ENCODE data around the gene MACROD2. TPM values are rescaled to one million over a fixed set of nuclear protein-coding genes. Genes with fewer than 3 reads are reported as not detected.
A peak's percentile ranks its signal among the peaks of the same experiment; 100 is the strongest.
"Not testable (repeated sequence)": the region's sequence is repeated elsewhere in the genome, so short reads cannot be mapped to it uniquely, and the experiment has no call there.

The MACROD2 gene
- total RNA-seq, 1 experiment from 2014 or later = 0.86 TPM

GRCh38 chr20:14951707-14952418, 956.5 kb downstream of the MACROD2 start:
- DNase-seq (ENCODE audit: low read depth) = peak; percentile 15

- no peak for DNase-seq (ENCODE audit: low read depth)
Observed at GRCh38 chr20:14953736-14954135, 958.4 kb downstream of the MACROD2 start.

DNA sequence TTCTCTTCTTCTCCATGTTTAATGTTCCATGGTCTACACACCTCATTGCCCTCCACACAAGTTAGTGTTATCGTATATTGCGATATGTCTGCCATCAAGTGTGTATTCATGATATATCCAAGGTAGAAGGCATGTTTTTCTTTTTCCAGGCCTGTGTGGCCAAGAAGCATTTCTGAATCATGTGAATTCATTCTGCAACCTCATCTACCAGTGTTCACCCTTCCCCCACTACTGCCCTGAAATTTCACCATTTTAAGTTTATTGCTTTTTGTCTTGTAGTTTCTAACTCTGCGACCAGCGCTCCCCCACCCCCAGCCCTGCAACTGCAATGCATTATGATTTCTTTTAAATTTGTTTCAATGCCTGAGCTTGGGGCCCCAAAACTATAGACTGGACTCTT, 960.1 kb downstream of the MACROD2 start:
- no peak for DNase-seq (ENCODE audit: low read depth)

- no peak for DNase-seq (ENCODE audit: low read depth)
Observed at GRCh38 chr20:14956026-14956425, 960.7 kb downstream of the MACROD2 start.

DNA sequence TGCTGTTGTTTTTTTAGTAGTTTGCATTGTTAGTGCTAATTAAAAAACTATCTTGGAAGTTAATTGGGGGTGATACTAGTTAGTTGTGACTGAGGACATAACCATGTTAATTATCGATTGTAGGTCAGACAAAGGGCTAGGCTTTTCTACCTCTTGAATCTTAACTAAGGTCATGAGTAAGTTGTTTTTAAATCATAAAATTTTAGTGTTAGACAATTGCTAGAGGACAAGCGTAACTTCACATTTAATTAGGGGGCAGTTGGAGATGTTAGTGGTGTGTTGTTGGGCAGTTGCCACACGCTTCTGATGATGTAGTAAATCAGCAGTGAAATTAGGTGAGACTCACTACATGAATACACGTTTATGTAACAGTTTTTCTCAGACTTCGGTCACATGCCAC, 961.2 kb downstream of the MACROD2 start:
- no peak for DNase-seq (ENCODE audit: low read depth)

- no peak for DNase-seq (ENCODE audit: low read depth)
Observed at GRCh38 chr20:14957402-14957801, 962.1 kb downstream of the MACROD2 start.

DNA sequence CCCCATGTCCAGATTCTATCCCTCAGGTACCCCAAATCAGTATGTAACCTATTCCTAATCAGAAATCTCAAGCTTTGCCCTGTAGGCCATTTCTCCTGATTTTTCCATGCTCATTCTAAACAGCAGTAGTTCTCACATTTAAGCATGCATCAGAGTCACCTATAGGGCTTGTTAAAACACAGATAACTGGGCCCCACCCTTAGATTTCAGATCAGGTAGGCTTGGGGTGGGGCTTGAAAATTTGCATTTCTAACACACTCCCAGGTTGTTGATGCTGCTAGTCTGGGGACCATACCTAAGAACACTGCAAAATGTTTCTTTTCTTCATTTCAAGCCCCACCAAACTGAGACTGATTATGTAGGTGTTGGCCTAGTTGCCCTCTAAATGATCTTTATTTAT, 963.3 kb downstream of the MACROD2 start:
- DNase-seq (ENCODE audit: low read depth) = no peak

- DNase-seq (ENCODE audit: low read depth) = no peak
Observed at GRCh38 chr20:14959506-14960475, 964.5 kb downstream of the MACROD2 start.

- DNase-seq (ENCODE audit: low read depth) = no peak
Observed at GRCh38 chr20:14960831-14961230, 965.5 kb downstream of the MACROD2 start.

- DNase-seq (ENCODE audit: low read depth) = peak; percentile 28
Observed at GRCh38 chr20:14963262-14963663, 967.9 kb downstream of the MACROD2 start.

DNA sequence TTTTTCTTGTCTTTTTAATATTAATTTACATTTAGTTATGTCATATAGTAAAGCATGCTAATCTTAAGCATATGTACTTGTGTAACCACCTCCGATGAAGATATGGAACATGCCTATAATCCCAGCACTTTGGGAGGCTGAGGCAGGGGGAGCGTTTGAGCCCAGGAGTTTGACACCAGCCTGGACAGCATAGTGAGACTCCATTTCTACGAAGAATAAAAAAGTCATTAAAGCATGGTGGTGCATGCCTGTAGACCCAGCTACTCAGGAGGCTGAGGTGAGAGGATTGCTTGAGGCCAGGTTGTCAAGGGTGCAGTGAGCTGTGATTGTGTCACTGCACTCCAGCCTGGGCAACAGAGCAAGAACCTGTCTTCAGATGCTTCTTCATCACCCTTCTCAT, 970.9 kb downstream of the MACROD2 start:
- no peak for DNase-seq (ENCODE audit: low read depth)

DNA sequence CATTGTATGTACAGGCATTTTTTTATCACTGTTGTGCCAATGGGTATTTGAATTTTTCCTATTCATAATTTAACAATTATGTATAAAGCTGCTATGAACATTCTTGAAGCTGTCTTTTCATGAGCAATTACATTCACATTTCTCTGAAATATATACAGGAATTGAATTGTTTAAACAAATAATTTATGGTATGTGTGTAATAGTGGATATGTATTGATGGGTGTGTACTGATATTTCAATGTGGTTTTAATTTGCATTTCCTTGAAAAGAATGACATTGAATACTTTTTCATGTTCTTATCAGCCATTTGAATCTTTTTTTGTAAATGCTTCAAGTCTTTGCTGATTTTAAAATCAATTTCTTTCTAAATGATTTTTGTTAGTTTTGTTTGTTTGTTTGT, 971.5 kb downstream of the MACROD2 start:
- DNase-seq (ENCODE audit: low read depth) = no peak

GRCh38 chr20:14972256-14972655, 976.9 kb downstream of the MACROD2 start:
- DNase-seq (ENCODE audit: low read depth) = no peak

- DNase-seq (ENCODE audit: low read depth) = no peak
Observed at GRCh38 chr20:14972690-14973089, 977.4 kb downstream of the MACROD2 start.

- no peak for DNase-seq (ENCODE audit: low read depth)
Observed at GRCh38 chr20:14979453-14979986, 984.2 kb downstream of the MACROD2 start.

- DNase-seq (ENCODE audit: low read depth) = not testable (repeated sequence)
Observed at GRCh38 chr20:14981486-14981885, 986.2 kb downstream of the MACROD2 start.

- DNase-seq (ENCODE audit: low read depth) = not testable (repeated sequence)
Observed at GRCh38 chr20:14982324-14982723, 987.0 kb downstream of the MACROD2 start.

DNA sequence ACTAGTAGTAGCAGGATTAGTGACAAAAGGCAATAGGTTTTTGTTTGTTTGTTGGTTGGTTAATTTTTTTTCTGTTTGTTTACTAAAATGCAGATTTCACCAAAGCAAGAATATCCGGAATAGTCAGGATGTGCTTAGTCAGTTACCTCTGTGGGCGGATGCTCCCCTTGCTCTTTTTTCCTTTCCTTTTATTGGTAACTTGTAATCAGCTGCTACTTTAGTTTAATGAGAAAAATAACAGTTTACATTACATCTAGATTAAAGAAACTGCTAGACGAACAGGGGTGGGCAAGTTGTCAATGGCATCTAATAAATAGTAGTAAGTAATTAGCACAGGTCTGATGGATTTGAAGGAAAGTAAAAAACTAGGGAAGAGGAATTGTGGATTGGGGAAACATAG, 989.0 kb downstream of the MACROD2 start:
- DNase-seq (ENCODE audit: low read depth) = no peak

GRCh38 chr20:14984768-14985622, 989.7 kb downstream of the MACROD2 start:
- no peak for DNase-seq (ENCODE audit: low read depth)

GRCh38 chr20:14986026-14986655, 990.8 kb downstream of the MACROD2 start:
- no peak for DNase-seq (ENCODE audit: low read depth)

- DNase-seq (ENCODE audit: low read depth) = no peak
Observed at GRCh38 chr20:14986656-14987055, 991.3 kb downstream of the MACROD2 start.

Measured in Daoy (cell line).